Stimulated activated CD8-positive, alpha-beta memory T cell treated with anti-CD3 and anti-CD28 coated beads, Interleukin-15, amount 100 ng/mL, for 4 hours (primary cell): Measurements from ENCODE around the gene ARSB.
"Not testable (repeated sequence)": the region's sequence is repeated elsewhere in the genome, so short reads cannot be mapped to it uniquely, and the experiment has no call there.

ENCODE experiments used
- DNase-seq, 2 donors: peaks; one replicate each; pipeline ENCODE4 v3.0.0-alpha.2; 2020; ENCODE audit warnings: low read depth in 2 of 2

Gene ARSB

DNA sequence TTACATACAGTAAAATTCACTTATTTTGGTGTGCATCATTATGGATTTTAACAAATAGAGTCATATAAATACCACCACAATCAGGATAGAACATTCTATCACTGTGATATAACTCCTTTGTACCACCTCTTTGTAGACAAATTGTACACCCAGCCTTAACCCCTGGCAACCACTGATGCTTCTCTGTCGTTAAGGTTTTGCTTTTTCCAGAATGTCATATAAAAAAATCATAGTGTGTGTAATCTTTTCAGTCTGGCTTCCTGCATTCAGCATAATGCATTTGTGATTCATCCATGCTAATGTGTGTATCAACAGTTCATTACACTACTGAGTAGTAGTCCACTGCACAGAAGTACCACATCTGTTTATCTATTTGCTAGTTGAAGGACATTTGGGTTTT, 81.2 kb downstream of the ARSB start:
- DNase-seq = no peak

- DNase-seq = no peak
Measured at GRCh38 chr5:78903353-78903752, 81.8 kb downstream of the ARSB start.

- no peak for DNase-seq
Measured at GRCh38 chr5:78899922-78900362, 85.2 kb downstream of the ARSB start.

DNA sequence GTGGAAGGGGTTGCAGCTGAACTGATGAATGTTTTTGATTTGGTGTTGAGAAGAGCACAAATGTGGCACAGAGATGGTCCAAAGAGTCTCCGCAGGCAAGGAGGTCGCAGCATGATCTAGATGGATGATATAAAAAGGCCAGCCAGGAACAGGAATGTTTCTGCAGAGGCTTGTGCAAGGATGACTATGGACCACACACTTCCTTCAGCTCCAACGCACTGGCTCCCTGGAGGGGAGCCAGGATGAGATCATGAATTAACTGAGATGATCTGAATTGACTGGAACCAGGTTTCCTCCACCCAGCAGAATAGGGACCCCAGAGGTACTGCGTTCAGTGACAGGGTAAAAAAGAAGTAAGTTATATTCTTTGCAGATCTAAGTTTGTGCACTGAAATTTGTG, 89.0 kb downstream of the ARSB start:
- no peak for DNase-seq

DNA sequence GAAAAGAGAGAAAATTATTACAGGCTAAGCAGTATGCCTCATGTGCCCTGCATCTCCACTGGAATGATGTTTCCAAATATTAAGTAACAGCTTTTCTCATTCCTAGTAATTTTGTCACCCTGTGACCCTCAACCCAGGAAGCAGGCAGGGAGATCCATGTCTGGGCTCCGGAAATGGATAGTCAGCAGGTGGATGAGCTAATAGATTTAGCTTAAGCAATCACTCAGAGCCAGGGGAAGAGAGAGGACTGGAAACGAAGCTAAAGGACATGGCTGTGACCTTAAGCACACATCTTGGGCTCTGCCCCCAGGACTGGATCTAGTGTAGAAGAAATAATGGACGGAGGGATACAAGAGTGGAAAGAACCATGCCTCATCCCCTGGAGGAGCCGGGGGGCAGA, 89.5 kb downstream of the ARSB start:
- DNase-seq = no peak

DNA sequence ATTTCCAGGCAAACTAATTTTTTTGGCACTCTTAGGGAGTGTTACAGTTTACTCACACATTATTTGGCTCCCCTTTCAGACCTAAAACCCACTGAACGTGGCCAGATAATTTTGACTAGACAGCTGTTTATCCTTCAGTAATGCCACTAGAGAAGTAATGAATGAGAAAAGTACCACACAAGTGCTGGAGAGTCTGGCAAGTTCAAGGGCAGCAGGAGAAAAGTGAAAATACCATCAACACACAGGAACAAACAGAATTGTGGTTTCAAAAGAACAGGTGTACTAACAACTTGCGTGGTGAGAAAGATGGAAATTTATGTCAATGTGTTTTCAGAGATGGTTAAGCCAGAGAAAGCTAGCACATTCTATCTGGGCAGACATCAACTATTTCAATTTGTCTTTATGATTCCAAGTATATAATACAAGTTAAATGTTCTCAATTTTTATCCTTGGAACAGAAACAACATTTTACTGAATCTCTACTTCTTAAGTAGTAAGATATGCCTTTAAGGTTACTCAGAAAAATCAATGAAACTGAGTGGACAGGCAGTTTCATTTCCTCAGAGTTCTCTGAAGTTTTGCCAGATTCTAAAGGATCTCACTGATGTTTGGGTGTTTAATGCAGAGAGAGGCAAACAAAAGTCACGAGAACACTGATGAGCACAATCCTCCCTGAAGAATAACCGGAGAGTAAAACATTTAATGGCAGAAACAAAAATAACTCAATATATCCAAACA, 91.0 kb downstream of the ARSB start:
- DNase-seq = no peak

DNA sequence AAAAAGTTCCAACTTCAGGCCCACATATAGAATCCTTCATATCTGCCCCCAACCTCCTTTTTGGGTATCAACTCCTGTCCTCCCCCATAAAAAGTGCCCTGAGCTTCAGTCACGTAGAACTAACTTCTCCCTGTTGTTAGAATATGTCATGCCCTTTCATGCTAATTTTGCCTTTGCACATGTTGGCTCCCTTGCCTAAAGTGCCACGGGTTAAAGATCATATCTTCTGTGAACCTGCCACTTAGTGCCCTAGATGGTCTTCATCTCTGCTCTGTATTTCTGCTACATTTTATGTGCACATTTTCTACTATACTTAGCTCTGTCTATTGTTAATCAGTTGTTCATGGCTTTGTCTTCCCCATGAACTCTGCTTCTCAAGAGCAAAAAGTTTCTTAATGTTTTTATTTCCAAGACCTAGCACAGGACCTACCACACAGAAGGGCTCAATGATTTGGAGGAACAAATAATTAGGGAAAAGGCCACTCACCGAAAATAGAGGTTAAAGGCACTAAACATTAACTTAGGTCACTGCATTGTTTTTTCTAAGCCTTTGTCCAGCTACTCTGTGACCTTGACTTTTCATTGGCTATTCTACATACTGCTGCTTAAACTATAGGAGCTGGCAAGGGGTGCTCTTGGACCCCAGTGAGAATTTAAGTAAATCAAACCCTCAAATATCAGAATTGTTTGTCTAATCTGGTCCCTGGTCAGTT, 94.3 kb downstream of the ARSB start:
- DNase-seq = no peak

DNA sequence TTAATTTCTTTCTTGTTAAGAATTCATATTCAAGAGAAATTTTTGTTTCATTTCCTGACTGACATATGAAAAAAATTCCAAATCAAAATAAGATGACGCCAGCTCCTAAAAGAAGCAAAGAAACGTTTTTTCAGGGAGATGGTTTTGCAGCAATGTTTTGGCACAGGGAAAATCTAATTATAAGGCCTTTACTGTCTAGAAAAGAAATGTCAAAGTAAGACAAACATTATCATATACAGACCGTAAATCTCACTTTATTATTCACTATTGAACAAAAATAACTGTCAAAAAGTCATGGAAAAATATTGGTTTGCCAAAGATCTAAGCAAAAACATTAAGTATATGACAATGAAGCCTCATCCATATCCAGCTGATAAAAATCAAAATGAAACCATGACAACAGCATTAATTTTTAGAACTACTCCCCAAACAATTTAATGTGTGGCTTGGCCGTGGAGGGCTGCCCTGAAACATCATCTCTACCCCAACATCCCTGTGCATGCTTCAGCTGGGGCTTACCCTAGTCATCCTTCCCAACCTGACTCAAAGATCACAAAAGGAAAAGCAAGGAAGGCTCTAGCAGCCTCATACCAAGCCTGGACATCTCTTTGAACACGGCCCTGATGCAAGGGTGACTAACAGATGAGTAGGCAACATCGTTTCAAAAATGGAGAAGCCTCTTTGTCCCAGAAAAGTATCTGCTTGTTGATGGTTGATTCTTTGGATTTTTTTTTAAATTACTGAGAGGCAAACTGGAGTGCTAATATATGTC, 95.6 kb downstream of the ARSB start:
- no peak for DNase-seq

- DNase-seq = no peak
Measured at GRCh38 chr5:78888580-78889368, 96.3 kb downstream of the ARSB start.

DNA sequence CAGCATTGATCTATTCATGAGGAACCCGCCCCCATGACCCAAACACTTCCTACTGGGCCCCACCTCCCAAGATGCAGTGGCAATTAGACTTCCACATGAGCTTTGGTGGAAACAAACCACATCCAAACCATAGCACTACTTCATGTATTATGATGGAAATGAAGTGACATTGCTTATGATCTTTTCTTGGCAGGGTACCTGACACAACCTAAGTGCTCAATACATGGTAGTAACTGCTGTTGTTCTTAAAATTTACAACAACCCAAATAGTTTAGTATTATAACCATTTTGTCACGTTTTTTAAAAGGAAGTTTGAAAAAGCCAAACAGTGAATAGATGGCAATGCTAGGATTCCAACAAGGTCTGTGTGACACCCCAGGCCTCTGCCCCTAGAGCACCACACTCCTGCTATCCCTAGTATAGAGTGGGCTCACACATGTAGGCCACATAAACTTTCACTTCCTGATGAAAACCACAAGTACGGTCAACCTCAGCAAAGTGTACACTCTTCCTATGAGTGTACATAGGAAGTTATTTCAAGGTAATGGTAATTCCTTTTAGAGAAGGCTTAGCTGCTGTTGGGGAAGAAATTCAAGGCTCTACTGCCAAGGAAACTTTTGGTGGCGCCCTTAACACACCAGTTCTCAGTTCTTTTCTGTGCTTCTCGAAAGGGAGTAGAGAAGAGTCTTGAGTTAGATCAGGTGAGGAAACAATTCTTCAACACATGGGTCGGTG, 97.6 kb downstream of the ARSB start:
- no peak for DNase-seq

DNA sequence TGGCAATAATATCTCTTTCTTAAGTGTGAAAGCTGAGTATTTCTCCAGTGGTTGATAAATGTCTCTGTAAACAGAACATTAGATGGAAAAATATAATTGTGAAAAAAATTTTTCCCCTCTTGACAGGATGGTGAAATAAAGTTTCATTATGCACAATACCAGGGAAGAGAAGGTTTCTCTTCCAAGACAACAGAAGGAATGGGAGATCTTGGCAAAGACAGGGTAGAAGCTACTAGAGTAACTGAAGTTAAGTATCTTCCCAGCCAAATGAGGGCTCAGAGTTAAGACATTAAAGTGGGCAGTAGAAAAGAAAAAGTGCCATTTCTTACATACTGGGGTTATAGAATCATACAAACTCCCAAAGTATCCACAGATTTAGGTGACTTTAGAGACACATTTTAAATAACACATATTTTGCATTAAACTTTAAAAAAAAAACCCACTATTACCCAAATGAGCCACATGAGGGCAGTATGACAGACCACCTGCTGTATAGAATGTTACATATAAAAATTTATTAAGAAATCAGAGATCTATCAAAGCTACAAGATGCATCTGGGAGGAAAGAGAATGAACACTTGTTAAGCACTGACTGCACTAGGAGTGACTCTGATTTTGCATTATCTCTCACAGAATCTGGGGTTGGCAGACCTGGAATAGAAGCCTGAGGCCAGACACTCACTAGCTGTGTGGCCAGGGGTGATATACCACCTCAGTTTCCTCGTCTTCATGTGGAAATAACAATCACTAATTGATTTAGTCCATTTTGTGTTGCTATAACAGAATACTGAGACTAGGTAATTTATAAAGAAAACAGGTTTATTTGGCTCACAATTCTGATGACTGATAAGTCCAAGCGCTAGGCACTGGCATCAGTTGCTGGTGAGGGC, 98.5 kb downstream of the ARSB start:
- DNase-seq = no peak

GRCh38 chr5:78881884-78882283, 103.2 kb downstream of the ARSB start:
- no peak for DNase-seq

GRCh38 chr5:78879516-78879915, 105.6 kb downstream of the ARSB start:
- no peak for DNase-seq

GRCh38 chr5:78866076-78866475, 119.0 kb downstream of the ARSB start:
- DNase-seq = not testable (repeated sequence)

DNA sequence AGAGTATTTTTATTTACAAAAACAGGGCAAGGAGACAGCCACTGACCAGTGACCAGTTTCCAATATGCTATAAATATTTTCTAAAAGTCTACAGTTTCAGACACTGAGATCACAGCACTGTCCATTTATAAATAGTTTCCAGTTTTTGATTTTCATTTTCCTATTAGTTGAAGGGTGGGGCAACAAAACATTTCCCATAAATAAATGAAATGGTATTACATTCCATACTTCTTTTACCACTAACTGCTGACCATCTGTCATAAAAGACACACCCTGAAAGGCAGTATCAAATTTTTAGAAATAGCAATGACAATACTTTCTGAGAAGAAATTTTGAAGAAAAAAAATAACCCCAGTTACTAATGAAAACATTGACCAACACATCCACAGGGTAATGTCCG, 126.7 kb downstream of the ARSB start:
- DNase-seq = no peak

DNA sequence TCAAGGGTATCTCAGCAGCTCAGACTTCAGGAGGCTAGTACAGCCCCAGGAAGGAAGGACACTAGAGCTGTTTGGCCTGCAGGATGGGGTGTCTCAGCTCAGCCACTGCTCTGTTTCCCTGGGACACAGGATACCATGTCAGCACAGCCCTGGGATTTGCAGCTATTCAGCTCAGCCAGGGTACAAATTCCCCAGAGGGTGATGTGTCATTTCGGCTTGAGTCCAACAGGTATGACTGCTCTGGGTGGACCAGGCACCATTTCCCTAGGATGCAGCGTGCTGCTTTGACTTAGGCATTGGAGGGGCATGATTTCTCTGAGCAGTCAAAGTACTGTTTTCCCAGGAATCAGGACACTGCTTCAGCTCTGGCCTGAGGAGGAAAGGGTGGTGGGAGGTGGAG, 130.1 kb downstream of the ARSB start:
- DNase-seq = no peak

GRCh38 chr5:78851891-78852290, 133.2 kb downstream of the ARSB start:
- not testable (repeated sequence) for DNase-seq

DNA sequence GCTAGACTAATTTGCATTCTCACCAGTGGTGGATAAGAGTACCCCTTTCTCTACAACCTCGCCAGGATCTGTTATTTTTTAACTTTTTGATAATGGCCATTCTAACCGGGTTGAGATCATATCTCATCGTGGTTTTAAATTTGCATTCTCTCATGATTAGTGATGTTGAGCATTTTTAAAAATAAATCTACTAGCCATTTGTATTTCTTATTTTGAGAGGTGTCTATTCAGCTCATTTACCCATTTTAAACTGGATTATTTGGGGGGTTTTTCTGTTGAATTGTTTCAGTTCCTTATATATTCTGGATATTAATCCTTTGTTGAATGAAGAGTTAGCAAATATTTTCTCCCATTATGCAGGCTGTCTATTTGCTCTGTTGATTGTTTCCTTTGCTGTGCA, 139.6 kb downstream of the ARSB start:
- DNase-seq = no peak

- DNase-seq = no peak
Measured at GRCh38 chr5:78843436-78843835, 141.7 kb downstream of the ARSB start.

- no peak for DNase-seq
Measured at GRCh38 chr5:78841767-78842166, 143.3 kb downstream of the ARSB start.
